ENCODE data around the gene NFIA.

Gene NFIA

GRCh38 chr1:61432616-61433388, 350.4 kb downstream of the NFIA start:
- no peak for DNase-seq (ENCODE audit: low read depth in 2 of 2)

- no peak for DNase-seq (ENCODE audit: low read depth in 2 of 2)
Observed at GRCh38 chr1:61433646-61434045, 351.3 kb downstream of the NFIA start.

- DNase-seq (ENCODE audit: low read depth in 2 of 2), result no peak
Observed at GRCh38 chr1:61434276-61434675, 351.9 kb downstream of the NFIA start.

GRCh38 chr1:61435226-61435625, 352.9 kb downstream of the NFIA start:
- no peak for DNase-seq (ENCODE audit: low read depth in 2 of 2)

- no peak for DNase-seq (ENCODE audit: low read depth in 2 of 2)
Observed at GRCh38 chr1:61436016-61436415, 353.7 kb downstream of the NFIA start.

- DNase-seq (ENCODE audit: low read depth in 2 of 2), result no peak
Observed at GRCh38 chr1:61436491-61437120, 354.2 kb downstream of the NFIA start.

- no peak for DNase-seq (ENCODE audit: low read depth in 2 of 2)
Observed at GRCh38 chr1:61439234-61439633, 356.9 kb downstream of the NFIA start.

GRCh38 chr1:61441723-61442262, 359.4 kb downstream of the NFIA start:
- no peak for DNase-seq (ENCODE audit: low read depth in 2 of 2)

- DNase-seq (ENCODE audit: low read depth in 2 of 2), result no peak
Observed at GRCh38 chr1:61442544-61442943, 360.2 kb downstream of the NFIA start.

- no peak for DNase-seq (ENCODE audit: low read depth in 2 of 2)
Observed at GRCh38 chr1:61444288-61444687, 361.9 kb downstream of the NFIA start.

GRCh38 chr1:61445269-61445825, 363.0 kb downstream of the NFIA start:
- no peak for DNase-seq (ENCODE audit: low read depth in 2 of 2)

GRCh38 chr1:61446531-61446991, 364.2 kb downstream of the NFIA start:
- DNase-seq (ENCODE audit: low read depth in 2 of 2), result no peak

GRCh38 chr1:61447106-61447967, 365.0 kb downstream of the NFIA start:
- DNase-seq (ENCODE audit: low read depth in 2 of 2), result no peak

GRCh38 chr1:61447968-61448430, 365.6 kb downstream of the NFIA start:
- DNase-seq (ENCODE audit: low read depth in 2 of 2), result no peak

GRCh38 chr1:61448914-61449313, 366.6 kb downstream of the NFIA start:
- DNase-seq (ENCODE audit: low read depth in 2 of 2), result no peak

- no peak for DNase-seq (ENCODE audit: low read depth in 2 of 2)
Observed at GRCh38 chr1:61449410-61449809, 367.0 kb downstream of the NFIA start.

GRCh38 chr1:61450454-61450853, 368.1 kb downstream of the NFIA start:
- no peak for DNase-seq (ENCODE audit: low read depth in 2 of 2)

- DNase-seq (ENCODE audit: low read depth in 2 of 2), result no peak
Observed at GRCh38 chr1:61450872-61451571, 368.7 kb downstream of the NFIA start.

GRCh38 chr1:61451572-61451968, 369.2 kb downstream of the NFIA start:
- no peak for DNase-seq (ENCODE audit: low read depth in 2 of 2)

GRCh38 chr1:61452176-61453035, 370.0 kb downstream of the NFIA start:
- DNase-seq (ENCODE audit: low read depth in 2 of 2), result no peak

Data from stimulated activated CD4-positive, alpha-beta T cell treated with anti-CD3 and anti-CD28 coated beads, Interleukin-1b, Interleukin-23, amount 100 ng/mL, for 4 hours (primary cell).